Measurements from ENCODE around the gene GRIP2. TPM values are rescaled to one million over a fixed set of nuclear protein-coding genes. Genes with fewer than 3 reads are reported as not detected.

The GRIP2 gene
- total RNA-seq, 1 donor from 2014 or later = 3.3 TPM

DNA sequence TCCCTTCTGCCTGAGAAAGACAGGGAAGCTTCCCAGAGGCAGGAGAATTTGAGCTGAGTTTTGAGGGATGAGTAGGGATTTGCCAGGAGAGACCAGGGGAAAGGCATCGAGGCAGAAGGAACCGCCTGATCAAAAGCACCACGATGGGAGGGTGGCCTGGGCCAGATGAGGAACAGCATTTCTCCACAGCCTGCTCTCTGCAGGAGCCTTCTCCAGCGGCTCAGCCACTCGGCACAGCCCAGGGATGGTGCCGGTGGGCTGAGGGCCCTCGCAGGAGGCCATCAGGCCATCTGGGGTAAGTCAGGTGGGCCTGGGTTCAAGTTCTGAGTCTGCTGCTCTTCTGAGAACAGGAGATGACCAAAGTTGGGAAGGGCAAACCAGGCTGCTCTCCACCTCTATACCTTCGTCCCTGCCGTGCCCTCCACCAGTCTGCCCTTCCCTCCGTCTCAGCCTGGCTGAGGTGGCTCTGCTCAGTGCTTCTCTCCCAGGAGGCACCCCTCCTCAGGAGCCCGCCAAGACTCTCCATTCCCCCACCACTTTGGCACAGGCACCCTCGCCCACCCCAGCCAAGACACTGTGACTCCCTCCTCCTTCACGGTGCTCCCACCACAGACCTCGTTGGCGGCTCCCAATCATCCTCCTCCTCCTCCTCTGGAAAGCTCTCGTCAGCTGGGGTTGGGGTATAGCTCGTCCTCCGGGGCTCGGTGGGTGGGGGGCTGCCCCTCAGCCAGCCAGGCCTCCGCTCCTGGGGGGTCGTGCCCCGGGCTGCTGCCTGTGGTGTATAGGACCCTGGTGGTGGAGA, 34.9 kb downstream of the GRIP2 start:
- no peak for FAIRE-seq

GRCh38 chr3:14503706-14504065, 36.5 kb downstream of the GRIP2 start:
- no peak overlapping the region for H3K9ac ChIP-seq (ENCODE audit: low read length)
- no peak overlapping the region for H2AFZ ChIP-seq (ENCODE audit: low read depth, low read length)
- no peak for FAIRE-seq
- no peak overlapping the region for H3K4me3 ChIP-seq (ENCODE audit: insufficient read depth, low read depth, low read length)
- peaks cover 25% of the 10 kb centered on the region for H3K27me3 Mint-ChIP-seq (ENCODE audit: low read depth, unreplicated experiment)
- no peak overlapping the region for H3K4me2 ChIP-seq (ENCODE audit: low read length)
- H3K4me1 ChIP-seq (ENCODE audit: insufficient read depth, low read length) = no peaks in the 10 kb centered on the region
- no peak for DNase-seq (ENCODE audit: low read depth)
- H3K27ac ChIP-seq (ENCODE audit: low read depth, low read length) = no peak overlapping the region
- H3K36me3 ChIP-seq (ENCODE audit: insufficient read depth, low read length) = no peaks in the 10 kb centered on the region
- peaks cover 3% of the 10 kb centered on the region for H3K27me3 ChIP-seq (ENCODE audit: insufficient read depth, low read length)
- peaks cover 4% of the 10 kb centered on the region for H3K36me3 Mint-ChIP-seq (ENCODE audit: low read depth, unreplicated experiment)
- TF ChIP-seq CTCF (IDR thresholded peaks at IDR 0.05; ENCODE audit: insufficient read depth, low read depth, low read length) (no peak), EZH2 (IDR thresholded peaks at IDR 0.05; ENCODE audit: insufficient read depth, low read length) (no peak)
- no peaks in the 10 kb centered on the region for H3K4me1 Mint-ChIP-seq (ENCODE audit: low read depth, unreplicated experiment)
- H3K79me2 ChIP-seq (ENCODE audit: insufficient read depth, low read length) = no peaks in the 10 kb centered on the region
- peaks cover 10% of the 10 kb centered on the region for H3K9me3 Mint-ChIP-seq (ENCODE audit: unreplicated experiment)
- H4K20me1 ChIP-seq (ENCODE audit: insufficient read depth, low read length) = no peaks in the 10 kb centered on the region
- peaks cover 4% of the 10 kb centered on the region for H3K9me3 ChIP-seq (ENCODE audit: insufficient read depth, low read depth, low read length)
- H3K27ac Mint-ChIP-seq (ENCODE audit: unreplicated experiment) = no peak overlapping the region
- no peak overlapping the region for H3K4me3 Mint-ChIP-seq (ENCODE audit: unreplicated experiment)

More for the DNA sequence above, 34.9 kb downstream of the GRIP2 start:
- TF ChIP-seq EZH2 (IDR thresholded peaks at IDR 0.05; ENCODE audit: insufficient read depth, low read length) (no peak), CTCF (IDR thresholded peaks at IDR 0.05; ENCODE audit: insufficient read depth, low read depth, low read length) (no peak)
- H3K4me1 ChIP-seq (ENCODE audit: insufficient read depth, low read length) = no peaks in the 10 kb centered on the region
- peaks cover 4% of the 10 kb centered on the region for H3K9me3 ChIP-seq (ENCODE audit: insufficient read depth, low read depth, low read length)
- peaks cover 10% of the 10 kb centered on the region for H3K9me3 Mint-ChIP-seq (ENCODE audit: unreplicated experiment)
- H3K79me2 ChIP-seq (ENCODE audit: insufficient read depth, low read length) = no peaks in the 10 kb centered on the region
- H3K27ac ChIP-seq (ENCODE audit: low read depth, low read length) = no peak overlapping the region
- no peak for DNase-seq (ENCODE audit: low read depth)
- H4K20me1 ChIP-seq (ENCODE audit: insufficient read depth, low read length) = no peaks in the 10 kb centered on the region
- H3K4me1 Mint-ChIP-seq (ENCODE audit: low read depth, unreplicated experiment) = no peaks in the 10 kb centered on the region
- H3K27me3 Mint-ChIP-seq (ENCODE audit: low read depth, unreplicated experiment) = peaks cover 20% of the 10 kb centered on the region
- H3K4me3 Mint-ChIP-seq (ENCODE audit: unreplicated experiment) = no peak overlapping the region
- H3K4me3 ChIP-seq (ENCODE audit: insufficient read depth, low read depth, low read length) = no peak overlapping the region
- peak overlapping the region; percentile 29 for H3K27ac Mint-ChIP-seq (ENCODE audit: unreplicated experiment)
- no peaks in the 10 kb centered on the region for H3K36me3 ChIP-seq (ENCODE audit: insufficient read depth, low read length)
- H3K36me3 Mint-ChIP-seq (ENCODE audit: low read depth, unreplicated experiment) = peaks cover 4% of the 10 kb centered on the region
- no peak overlapping the region for H2AFZ ChIP-seq (ENCODE audit: low read depth, low read length)
- no peak overlapping the region for H3K9ac ChIP-seq (ENCODE audit: low read length)
- H3K4me2 ChIP-seq (ENCODE audit: low read length) = no peak overlapping the region
- no peaks in the 10 kb centered on the region for H3K27me3 ChIP-seq (ENCODE audit: insufficient read depth, low read length)

All from astrocyte (in vitro differentiated cells and primary cell).